Natural killer cell (primary cell): ENCODE data around the gene ATP10A. TPM values are rescaled to one million over a fixed set of nuclear protein-coding genes. Genes with fewer than 3 reads are reported as not detected.

Source experiments
- ATAC-seq, 3 donors: fragments of 150-1000 bp in 2 of 3; fragments of 200-7000 bp in 1 of 3; cut with Tn5 transposase; 1 replicate in 1 of 3; 2 replicates in 2 of 3; pipeline ENCODE4 v1.10.0; 2021; ENCODE audit warnings: mild to moderate bottlenecking in 2 of 3, moderate library complexity in 2 of 3
- DNase-seq, 2 donors: peaks; one replicate each; pipeline versions ENCODE4 v3.0.0 to v3.0.0-alpha.2; 2013 to 2021; ENCODE audit warnings: mixed read lengths in 1 of 2
- H3K27ac ChIP-seq: one replicate; pipeline ENCODE4 v1.5.1; 2013; ENCODE audit warnings: mild to moderate bottlenecking, low read length
- H3K27me3 ChIP-seq: one replicate; pipeline ENCODE4 v1.6.1; 2013; ENCODE audit warnings: low read length; ENCODE audit not compliant: control insufficient read depth, insufficient read depth
- H3K36me3 ChIP-seq: one replicate; pipeline ENCODE4 v1.6.1; 2013; ENCODE audit warnings: low read length; ENCODE audit not compliant: control insufficient read depth, insufficient read depth
- H3K4me1 ChIP-seq: one replicate; pipeline ENCODE4 v1.6.1; 2013; ENCODE audit warnings: low read length; ENCODE audit not compliant: control insufficient read depth, insufficient read depth
- H3K4me3 ChIP-seq: one replicate; pipeline ENCODE4 v1.5.1; 2013; ENCODE audit warnings: low read length
- H3K9me3 ChIP-seq: one replicate; pipeline ENCODE4 v1.6.1; 2013; ENCODE audit warnings: low read length; ENCODE audit not compliant: control insufficient read depth, insufficient read depth
- H3K27ac Mint-ChIP-seq, 2 donors: one replicate each; pipeline ENCODE4 v1.8.0; 2022; ENCODE audit warnings: mild to moderate bottlenecking in 2 of 2, mixed read lengths in 2 of 2, moderate library complexity in 1 of 2
- H3K27me3 Mint-ChIP-seq, 2 donors: one replicate each; pipeline ENCODE4 v1.8.0; 2022; ENCODE audit warnings: low read depth in 2 of 2, mixed read lengths in 2 of 2
- H3K36me3 Mint-ChIP-seq: one replicate; pipeline ENCODE4 v1.8.0; 2022; ENCODE audit warnings: mixed read lengths
- H3K4me1 Mint-ChIP-seq, 2 donors: one replicate each; pipeline ENCODE4 v1.8.0; 2022; ENCODE audit warnings: mixed read lengths in 2 of 2
- H3K4me3 Mint-ChIP-seq: one replicate; pipeline ENCODE4 v1.8.0; 2022; ENCODE audit warnings: mild to moderate bottlenecking, moderate library complexity, mixed read lengths
- H3K9me3 Mint-ChIP-seq, 2 donors: one replicate each; pipeline ENCODE4 v1.8.0; 2022; ENCODE audit warnings: mixed read lengths in 2 of 2
- CTCF ChIP-seq: fragments of 200-600 bp; IDR thresholded peaks from one replicate; pipeline ENCODE4 v1.8.0; 2022; ENCODE audit warnings: antibody characterized with exemption
- WGBS: methylation state at CpG from one replicate; pipeline ENCODE4 v1.1.7; 2013; ENCODE audit warnings: missing lambda C conversion rate; ENCODE audit not compliant: insufficient coverage; 5-methylcytosine and 5-hydroxymethylcytosine counted together
- intact Hi-C: fragments of 100-400 bp; cut with micrococcal nuclease; formaldehyde crosslinking; loops from one replicate; pipeline ENCODE4 v1.14.2; 2022
- total RNA-seq, 4 donors: library from RNA; stranded (reverse); fragments of 120-200 nt in 1 of 4; gene quantifications; one replicate each; pipeline versions ENCODE4 v1.2.3 to v1.2.4, GENCODE V29; 2013 to 2022

ATP10A gene
- total RNA-seq, 3 donors from 2014 or later (not counting 1 experiment from before 2014, with no cell fraction given), result 50.1 to 67.0 (median 51.2) TPM

GRCh38 chr15:25736461-25736860 is 126.7 kb downstream of the ATP10A start:
- H3K4me1 ChIP-seq, result peaks cover 16% of the 10 kb centered on the region
- H3K27ac Mint-ChIP-seq, result peak overlapping the region in 1 of 2 donors; percentile 34
- ATAC-seq (no peak), DNase-seq (no peak)
- peaks cover 57 to 62% of the 10 kb centered on the region in 2 donors for H3K4me1 Mint-ChIP-seq
- H3K27me3 ChIP-seq, result no peaks in the 10 kb centered on the region
- intact Hi-C loops, result no loop called here
- no peak for TF ChIP-seq CTCF
- no peaks in the 10 kb centered on the region for H3K9me3 ChIP-seq
- no peaks in the 10 kb centered on the region for H3K9me3 Mint-ChIP-seq
- H3K27me3 Mint-ChIP-seq, result no peaks in the 10 kb centered on the region
- no peak overlapping the region for H3K27ac ChIP-seq
- peaks cover 9% of the 10 kb centered on the region for H3K36me3 Mint-ChIP-seq
- no peak overlapping the region for H3K4me3 ChIP-seq
- no peak overlapping the region for H3K4me3 Mint-ChIP-seq
- WGBS, result 76% methylated on average over 3 of the region's 3 CpGs
- peaks cover 2% of the 10 kb centered on the region for H3K36me3 ChIP-seq

- Histone ChIP-seq H3K4me3 (no peak overlapping the region), H3K9me3 (no peaks in the 10 kb centered on the region), H3K27me3 (no peaks in the 10 kb centered on the region), H3K4me1 (peaks cover 12% of the 10 kb centered on the region), H3K36me3 (peaks cover 2% of the 10 kb centered on the region), H3K27ac (no peak overlapping the region)
- intact Hi-C loops, result no loop called here
- Mint-ChIP-seq H3K27me3 (no peaks in the 10 kb centered on the region), H3K4me3 (no peak overlapping the region), H3K4me1 (peaks cover 58 to 64% of the 10 kb centered on the region in 2 donors), H3K27ac (peak overlapping the region; percentile 34 to 51), H3K36me3 (peaks cover 9% of the 10 kb centered on the region), H3K9me3 (no peaks in the 10 kb centered on the region)
- DNase-seq (no peak), ATAC-seq (no peak)
- no peak for TF ChIP-seq CTCF
- 91% methylated on average over 29 of the region's 30 CpGs for WGBS
Observed at GRCh38 chr15:25735550-25736384, 127.4 kb downstream of the ATP10A start.

- H3K27ac ChIP-seq, result no peak overlapping the region
- H3K27me3 Mint-ChIP-seq, result no peaks in the 10 kb centered on the region
- no peaks in the 10 kb centered on the region for H3K27me3 ChIP-seq
- TF ChIP-seq CTCF, result no peak
- peaks cover 3% of the 10 kb centered on the region for H3K4me1 ChIP-seq
- peaks cover 9% of the 10 kb centered on the region for H3K36me3 Mint-ChIP-seq
- peaks cover 2% of the 10 kb centered on the region for H3K36me3 ChIP-seq
- ATAC-seq (no peak), DNase-seq (no peak)
- H3K9me3 Mint-ChIP-seq, result no peaks in the 10 kb centered on the region
- H3K4me3 Mint-ChIP-seq, result no peak overlapping the region
- H3K4me1 Mint-ChIP-seq, result peaks cover 49 to 54% of the 10 kb centered on the region in 2 donors
- H3K4me3 ChIP-seq, result no peak overlapping the region
- intact Hi-C loops, result no loop called here
- no peaks in the 10 kb centered on the region for H3K9me3 ChIP-seq
- peak overlapping the region in 1 of 2 donors; percentile 51 for H3K27ac Mint-ChIP-seq
- WGBS, result 92% methylated on average over 12 of the region's 17 CpGs
Observed at GRCh38 chr15:25734680-25735355, 128.3 kb downstream of the ATP10A start.
